SJSA1 (cell line): ENCODE data around the gene STMN3. TPM values are rescaled to one million over a fixed set of nuclear protein-coding genes. Genes with fewer than 3 reads are reported as not detected.
"Not testable (repeated sequence)": the region's sequence is repeated elsewhere in the genome, so short reads cannot be mapped to it uniquely, and the experiment has no call there.

ENCODE experiments used
- DNase-seq, 2 experiments: peaks; one replicate each; pipeline ENCODE4 v3.0.0-alpha.2; 2015 to 2020; ENCODE audit warnings: low spot score in 2 of 2, low read depth in 1 of 2
- H3K27ac ChIP-seq: fragments of 250-450 bp; sonication (Bioruptor Pico); 2 replicates; pipeline ENCODE4 v1.5.1; 2020; ENCODE audit warnings: mild to moderate bottlenecking, moderate library complexity
- H3K27me3 ChIP-seq: fragments of 250-450 bp; sonication (Bioruptor Pico); replicated peaks from 2 replicates; pipeline ENCODE4 v1.5.1; 2020; ENCODE audit warnings: mild to moderate bottlenecking, moderate library complexity
- H3K36me3 ChIP-seq: fragments of 250-450 bp; sonication (Bioruptor Pico); 2 replicates; pipeline ENCODE4 v1.5.1; 2020; ENCODE audit warnings: mild to moderate bottlenecking
- H3K4me1 ChIP-seq: fragments of 250-450 bp; sonication (Bioruptor Pico); replicated peaks from 2 replicates; pipeline ENCODE4 v1.6.1; 2021; ENCODE audit warnings: mild to moderate bottlenecking
- H3K4me3 ChIP-seq: fragments of 250-450 bp; sonication (Bioruptor Pico); 2 replicates; pipeline ENCODE4 v1.5.1; 2020; ENCODE audit warnings: mild to moderate bottlenecking
- H3K9me3 ChIP-seq: fragments of 250-450 bp; sonication (Bioruptor Pico); replicated peaks from 2 replicates; pipeline ENCODE4 v1.5.1; 2020; ENCODE audit warnings: mild to moderate bottlenecking
- total RNA-seq: library from RNA; depleted of rRNA; stranded (reverse); fragments of >200 nt; shearing (Covaris generic); gene quantifications from 2 replicates; pipeline ENCODE4 v1.2.3, GENCODE V29; 2014

Gene STMN3
- total RNA-seq, 1 experiment from 2014 or later, result 1.3 TPM

- Histone ChIP-seq H3K27ac (no peak overlapping the region), H3K4me3 (no peak overlapping the region), H3K9me3 (no peaks in the 10 kb centered on the region), H3K36me3 (no peaks in the 10 kb centered on the region), H3K4me1 (no peaks in the 10 kb centered on the region), H3K27me3 (no peaks in the 10 kb centered on the region)
- DNase-seq, result no peak
Measured at GRCh38 chr20:63635431-63636141, 17.6 kb downstream of the STMN3 start.

GRCh38 chr20:63633732-63634131 lies 19.5 kb downstream of the STMN3 start:
- Histone ChIP-seq H3K36me3 (no peaks in the 10 kb centered on the region), H3K27me3 (no peaks in the 10 kb centered on the region), H3K4me3 (no peak overlapping the region), H3K27ac (no peak overlapping the region), H3K9me3 (no peaks in the 10 kb centered on the region), H3K4me1 (peaks cover 1% of the 10 kb centered on the region)
- DNase-seq, result no peak

- H3K27ac ChIP-seq, H3K36me3 ChIP-seq, H3K27me3 ChIP-seq, H3K4me3 ChIP-seq, DNase-seq, H3K9me3 ChIP-seq, H3K4me1 ChIP-seq: not testable (repeated sequence)
Measured at GRCh38 chr20:63631426-63631825, 21.8 kb downstream of the STMN3 start.

GRCh38 chr20:63630956-63631355 lies 22.3 kb downstream of the STMN3 start:
- not testable (repeated sequence) for H3K27me3 ChIP-seq, H3K9me3 ChIP-seq, DNase-seq, H3K27ac ChIP-seq, H3K4me3 ChIP-seq, H3K4me1 ChIP-seq, H3K36me3 ChIP-seq

- H3K36me3 ChIP-seq, result peaks cover 4% of the 10 kb centered on the region
- H3K9me3 ChIP-seq, result no peaks in the 10 kb centered on the region
- peaks cover 13% of the 10 kb centered on the region for H3K4me1 ChIP-seq
- no peak overlapping the region for H3K27ac ChIP-seq
- peak overlapping the region; percentile 94 for H3K4me3 ChIP-seq
- H3K27me3 ChIP-seq, result no peaks in the 10 kb centered on the region
- DNase-seq, result peak; percentile 69 to 70
Measured at GRCh38 chr20:63628246-63628975, 24.8 kb downstream of the STMN3 start.

- Histone ChIP-seq H3K4me1 (peaks cover 13% of the 10 kb centered on the region), H3K9me3 (no peaks in the 10 kb centered on the region), H3K27ac (no peak overlapping the region), H3K27me3 (no peaks in the 10 kb centered on the region), H3K4me3 (peak overlapping the region; percentile 94), H3K36me3 (peaks cover 4% of the 10 kb centered on the region)
- DNase-seq, result no peak
Measured at GRCh38 chr20:63627751-63628245, 25.4 kb downstream of the STMN3 start.

- H3K4me3 ChIP-seq, result peak overlapping the region; percentile 94
- H3K27me3 ChIP-seq, result no peaks in the 10 kb centered on the region
- H3K27ac ChIP-seq, result peak overlapping the region; percentile 43
- DNase-seq, result peak; percentile 95
- no peaks in the 10 kb centered on the region for H3K9me3 ChIP-seq
- H3K4me1 ChIP-seq, result peaks cover 13% of the 10 kb centered on the region
- peaks cover 4% of the 10 kb centered on the region for H3K36me3 ChIP-seq
Measured at GRCh38 chr20:63627129-63627750, 26.0 kb downstream of the STMN3 start.

- peaks cover 13% of the 10 kb centered on the region for H3K4me1 ChIP-seq
- H3K27me3 ChIP-seq, result no peaks in the 10 kb centered on the region
- peaks cover 4% of the 10 kb centered on the region for H3K36me3 ChIP-seq
- H3K9me3 ChIP-seq, result no peaks in the 10 kb centered on the region
- peak within 1 kb of the TSS; percentile 97 for H3K27ac ChIP-seq
- H3K4me3 ChIP-seq, result peak within 1 kb of the TSS; percentile 94
- DNase-seq, result peak; percentile 62 to 75
Measured at GRCh38 chr20:63626424-63627128, 26.6 kb downstream of the STMN3 start, which contains the start of gene GMEB2. TSS of gene GMEB2 (minus strand) at chr20:63627101. CDS start at chr20:63619397, 7,704 bp downstream.

- peaks cover 13% of the 10 kb centered on the region for H3K4me1 ChIP-seq
- peak overlapping the region; percentile 94 for H3K4me3 ChIP-seq
- H3K9me3 ChIP-seq, result no peaks in the 10 kb centered on the region
- peaks cover 4% of the 10 kb centered on the region for H3K36me3 ChIP-seq
- peak in 1 of 2 experiments; percentile 49 for DNase-seq
- H3K27me3 ChIP-seq, result no peaks in the 10 kb centered on the region
- H3K27ac ChIP-seq, result peak overlapping the region; percentile 97
Measured at GRCh38 chr20:63625771-63626423, 27.3 kb downstream of the STMN3 start.

GRCh38 chr20:63624486-63624885 lies 28.7 kb downstream of the STMN3 start:
- H3K36me3 ChIP-seq, result peaks cover 4% of the 10 kb centered on the region
- H3K27ac ChIP-seq, result no peak overlapping the region
- H3K4me3 ChIP-seq, result no peak overlapping the region
- no peaks in the 10 kb centered on the region for H3K9me3 ChIP-seq
- no peaks in the 10 kb centered on the region for H3K27me3 ChIP-seq
- no peak for DNase-seq
- peaks cover 13% of the 10 kb centered on the region for H3K4me1 ChIP-seq

GRCh38 chr20:63622732-63623131 lies 30.5 kb downstream of the STMN3 start:
- H3K9me3 ChIP-seq, result no peaks in the 10 kb centered on the region
- H3K36me3 ChIP-seq, result peaks cover 12% of the 10 kb centered on the region
- H3K27me3 ChIP-seq, result no peaks in the 10 kb centered on the region
- DNase-seq, result no peak
- H3K4me1 ChIP-seq, result peaks cover 6% of the 10 kb centered on the region
- H3K27ac ChIP-seq, result no peak overlapping the region
- no peak overlapping the region for H3K4me3 ChIP-seq

GRCh38 chr20:63622096-63622495 lies 31.1 kb downstream of the STMN3 start:
- Histone ChIP-seq H3K27ac (no peak overlapping the region), H3K4me1 (peaks cover 6% of the 10 kb centered on the region), H3K4me3 (no peak overlapping the region), H3K27me3 (no peaks in the 10 kb centered on the region), H3K36me3 (peaks cover 12% of the 10 kb centered on the region), H3K9me3 (no peaks in the 10 kb centered on the region)
- DNase-seq, result no peak

GRCh38 chr20:63620991-63621390 lies 32.2 kb downstream of the STMN3 start:
- Histone ChIP-seq H3K36me3 (peaks cover 20% of the 10 kb centered on the region), H3K27ac (no peak overlapping the region), H3K9me3 (no peaks in the 10 kb centered on the region), H3K27me3 (no peaks in the 10 kb centered on the region), H3K4me1 (peaks cover 5% of the 10 kb centered on the region), H3K4me3 (no peak overlapping the region)
- no peak for DNase-seq
